ENCODE measurements around the gene PTGER2. TPM values are rescaled to one million over a fixed set of nuclear protein-coding genes. Genes with fewer than 3 reads are reported as not detected.

PTGER2 gene
- total RNA-seq, 1 experiment from 2014 or later, result 2.7 TPM

- Histone ChIP-seq H3K9me3 (no peaks in the 10 kb centered on the region), H3K36me3 (no peaks in the 10 kb centered on the region), H3K27me3 (no peaks in the 10 kb centered on the region), H3K4me3 (no peak overlapping the region)
- peak; percentile 56 for DNase-seq
Measured at GRCh38 chr14:52351233-52352060, 37.3 kb downstream of the PTGER2 start.

- H3K9me3 ChIP-seq, result no peaks in the 10 kb centered on the region
- H3K4me3 ChIP-seq, result no peak overlapping the region
- no peaks in the 10 kb centered on the region for H3K27me3 ChIP-seq
- DNase-seq, result no peak
- H3K36me3 ChIP-seq, result no peaks in the 10 kb centered on the region
Measured at GRCh38 chr14:52352061-52352491, 38.0 kb downstream of the PTGER2 start.

- no peak for DNase-seq
- no peaks in the 10 kb centered on the region for H3K9me3 ChIP-seq
- no peaks in the 10 kb centered on the region for H3K27me3 ChIP-seq
- H3K36me3 ChIP-seq, result no peaks in the 10 kb centered on the region
- H3K4me3 ChIP-seq, result no peak overlapping the region
Measured at GRCh38 chr14:52352569-52352968, 38.5 kb downstream of the PTGER2 start.

- Histone ChIP-seq H3K4me3 (no peak overlapping the region), H3K27me3 (no peaks in the 10 kb centered on the region), H3K9me3 (no peaks in the 10 kb centered on the region), H3K36me3 (no peaks in the 10 kb centered on the region)
- no peak for DNase-seq
Measured at GRCh38 chr14:52354242-52354641, 40.1 kb downstream of the PTGER2 start.

- Histone ChIP-seq H3K36me3 (no peaks in the 10 kb centered on the region), H3K9me3 (no peaks in the 10 kb centered on the region), H3K4me3 (no peak overlapping the region), H3K27me3 (no peaks in the 10 kb centered on the region)
- DNase-seq, result peak; percentile 51
Measured at GRCh38 chr14:52355016-52355431, 40.9 kb downstream of the PTGER2 start.

GRCh38 chr14:52355526-52355925, 41.4 kb downstream of the PTGER2 start:
- no peaks in the 10 kb centered on the region for H3K9me3 ChIP-seq
- no peaks in the 10 kb centered on the region for H3K36me3 ChIP-seq
- peak; percentile 16 for DNase-seq
- H3K27me3 ChIP-seq, result no peaks in the 10 kb centered on the region
- H3K4me3 ChIP-seq, result no peak overlapping the region

- no peaks in the 10 kb centered on the region for H3K36me3 ChIP-seq
- no peak overlapping the region for H3K4me3 ChIP-seq
- DNase-seq, result no peak
- no peaks in the 10 kb centered on the region for H3K9me3 ChIP-seq
- H3K27me3 ChIP-seq, result no peaks in the 10 kb centered on the region
Measured at GRCh38 chr14:52356025-52356424, 41.9 kb downstream of the PTGER2 start.

- Histone ChIP-seq H3K4me3 (no peak overlapping the region), H3K27me3 (no peaks in the 10 kb centered on the region), H3K9me3 (no peaks in the 10 kb centered on the region), H3K36me3 (no peaks in the 10 kb centered on the region)
- DNase-seq, result no peak
Measured at GRCh38 chr14:52360831-52361230, 46.7 kb downstream of the PTGER2 start.

GRCh38 chr14:52363041-52363704, 49.1 kb downstream of the PTGER2 start:
- DNase-seq, result no peak
- Histone ChIP-seq H3K9me3 (no peaks in the 10 kb centered on the region), H3K27me3 (no peaks in the 10 kb centered on the region), H3K4me3 (no peak overlapping the region), H3K36me3 (no peaks in the 10 kb centered on the region)

- Histone ChIP-seq H3K4me3 (no peak overlapping the region), H3K9me3 (no peaks in the 10 kb centered on the region), H3K36me3 (no peaks in the 10 kb centered on the region), H3K27me3 (no peaks in the 10 kb centered on the region)
- no peak for DNase-seq
Measured at GRCh38 chr14:52363961-52364360, 49.8 kb downstream of the PTGER2 start.

GRCh38 chr14:52365071-52365470, 51.0 kb downstream of the PTGER2 start:
- H3K4me3 ChIP-seq, result no peak overlapping the region
- no peak for DNase-seq
- H3K27me3 ChIP-seq, result no peaks in the 10 kb centered on the region
- H3K9me3 ChIP-seq, result no peaks in the 10 kb centered on the region
- H3K36me3 ChIP-seq, result no peaks in the 10 kb centered on the region

GRCh38 chr14:52366796-52367315, 52.7 kb downstream of the PTGER2 start:
- Histone ChIP-seq H3K9me3 (no peaks in the 10 kb centered on the region), H3K27me3 (no peaks in the 10 kb centered on the region), H3K4me3 (no peak overlapping the region), H3K36me3 (no peaks in the 10 kb centered on the region)
- no peak for DNase-seq

GRCh38 chr14:52369305-52369801, 55.2 kb downstream of the PTGER2 start:
- no peak overlapping the region for H3K4me3 ChIP-seq
- H3K9me3 ChIP-seq, result no peaks in the 10 kb centered on the region; the same call in 1 of the 2 replicates
- DNase-seq, result peak; percentile 60
- no peaks in the 10 kb centered on the region for H3K27me3 ChIP-seq
- no peaks in the 10 kb centered on the region for H3K36me3 ChIP-seq

GRCh38 chr14:52370406-52370935, 56.4 kb downstream of the PTGER2 start:
- DNase-seq, result no peak

GRCh38 chr14:52377940-52378339, 63.8 kb downstream of the PTGER2 start:
- H3K9me3 ChIP-seq, result no peaks in the 10 kb centered on the region; the same call in 1 of the 2 replicates
- H3K4me3 ChIP-seq, result no peak overlapping the region
- no peaks in the 10 kb centered on the region for H3K27me3 ChIP-seq
- no peaks in the 10 kb centered on the region for H3K36me3 ChIP-seq
- no peak for DNase-seq

More at GRCh38 chr14:52370406-52370935, 56.4 kb downstream of the PTGER2 start:
- H3K4me3 ChIP-seq, result no peak overlapping the region
- no peaks in the 10 kb centered on the region; the same call in 1 of the 2 replicates for H3K9me3 ChIP-seq
- H3K27me3 ChIP-seq, result no peaks in the 10 kb centered on the region
- no peaks in the 10 kb centered on the region for H3K36me3 ChIP-seq

All from MG63 (cell line).